GM11168 (cell line): ENCODE results near the gene PKD2L1.
"Not testable (repeated sequence)": the region's sequence is repeated elsewhere in the genome, so short reads cannot be mapped to it uniquely, and the experiment has no call there.

Experiments
- in situ Hi-C: fragments of 300-500 bp; cut with MboI; formaldehyde crosslinking; loops from one replicate; pipeline ENCODE4 v1.12.0; 2022; ENCODE audit warnings: low sequenced_read_pairs; ENCODE audit not compliant: unreplicated experiment

PKD2L1 gene

DNA sequence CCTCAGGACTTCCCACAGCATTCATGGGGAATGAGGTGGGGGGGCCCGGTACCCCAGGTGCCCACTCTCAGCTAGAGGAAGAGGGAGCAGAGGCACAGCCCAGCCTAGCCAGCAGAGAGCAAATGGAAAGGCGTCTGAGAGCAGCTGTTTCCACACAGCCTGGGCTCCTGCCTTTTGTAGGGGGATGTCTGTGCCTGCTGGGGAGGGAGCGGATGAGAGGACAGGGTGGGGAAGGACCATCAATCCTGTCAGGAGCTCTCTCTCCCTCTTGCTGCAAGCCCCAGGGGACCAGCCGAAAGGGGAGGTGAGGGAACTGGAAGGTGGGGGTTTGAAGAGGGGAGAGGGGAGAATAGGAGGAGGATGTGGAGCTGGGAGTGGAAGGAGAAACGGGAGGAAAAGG is at the start of gene PKD2L1:
PKD2L1 (minus strand) TSS at position 150 of the 400 bp plus-strand sequence; CDS start at position 25, 125 bp downstream.
- in situ Hi-C loops = loop anchor here (25.0 kb wide), 1 partner anchor 182 kb away; the partner anchor contains the start of gene SEC31B

DNA sequence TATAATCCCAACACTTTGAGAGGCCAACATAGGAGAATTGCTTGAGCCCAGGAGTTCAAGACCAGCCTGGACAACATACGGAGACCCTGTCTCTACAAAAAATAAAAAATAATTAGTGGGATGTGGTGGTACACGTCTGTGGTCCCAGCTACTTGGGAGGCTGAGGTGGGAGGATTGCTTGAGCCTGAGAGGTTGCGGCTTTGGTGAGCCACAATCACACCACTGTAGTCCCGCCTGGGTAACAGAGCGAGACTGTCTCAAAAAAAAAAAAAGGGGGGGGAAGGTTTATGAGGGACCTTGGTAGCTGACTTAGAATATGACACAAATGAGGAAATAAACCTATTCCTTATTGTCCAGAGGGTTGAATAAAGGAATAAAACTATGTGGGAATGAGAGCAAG is 47.8 kb upstream of the PKD2L1 start:
- in situ Hi-C loops = no loop called here

DNA sequence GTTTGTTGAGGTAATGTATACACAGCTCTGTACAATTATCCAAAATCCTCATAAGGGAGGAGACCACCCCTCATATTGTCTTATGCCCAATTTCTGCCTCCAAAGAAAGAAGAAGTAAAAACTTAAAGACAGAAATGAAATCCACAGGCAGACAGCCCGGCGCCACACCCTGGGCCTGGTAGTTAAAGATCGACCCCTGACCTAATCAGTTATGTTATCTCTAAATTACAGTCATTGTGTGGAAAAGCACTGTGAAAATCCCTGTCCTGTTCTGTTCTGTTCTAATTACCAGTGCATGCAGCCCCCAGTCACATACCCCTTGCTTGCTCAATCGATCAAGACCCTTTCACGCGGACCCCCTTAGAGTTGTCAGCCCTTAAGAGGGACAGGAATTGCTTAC is 46.6 kb upstream of the PKD2L1 start:
- in situ Hi-C loops = not testable (repeated sequence)

DNA sequence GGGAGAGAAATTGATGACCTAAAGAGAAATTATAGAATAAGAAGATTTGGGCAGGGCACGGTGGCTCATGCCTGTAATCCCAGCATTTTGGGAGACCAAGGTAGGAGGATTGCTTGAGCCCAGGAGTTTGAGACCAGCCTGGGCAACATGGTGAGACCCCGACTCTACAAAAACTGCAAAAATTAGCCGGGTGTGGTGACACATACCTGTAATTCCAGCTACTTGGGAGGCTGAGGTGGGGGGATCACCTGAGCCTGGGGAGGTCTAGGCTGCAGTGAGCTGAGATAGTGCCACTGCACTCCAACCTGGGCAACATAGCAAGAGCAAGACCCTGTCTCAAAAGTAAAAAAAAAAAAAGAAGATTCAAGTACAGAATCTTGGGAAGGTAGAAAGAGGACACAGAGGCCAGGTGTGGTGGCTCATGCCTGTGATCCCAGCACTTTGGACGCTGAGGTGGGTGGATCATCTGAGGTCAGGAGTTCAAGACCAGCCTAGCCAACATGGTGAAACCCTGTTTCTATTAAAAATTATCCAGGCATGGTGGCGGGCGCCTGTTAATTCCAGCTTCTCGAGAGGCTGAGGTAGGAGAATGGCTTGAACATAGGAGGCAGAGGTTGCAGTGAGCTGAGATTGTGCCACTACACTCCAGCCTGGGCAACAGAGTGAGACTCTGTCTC is 44.8 kb upstream of the PKD2L1 start:
- in situ Hi-C loops = not testable (repeated sequence)

DNA sequence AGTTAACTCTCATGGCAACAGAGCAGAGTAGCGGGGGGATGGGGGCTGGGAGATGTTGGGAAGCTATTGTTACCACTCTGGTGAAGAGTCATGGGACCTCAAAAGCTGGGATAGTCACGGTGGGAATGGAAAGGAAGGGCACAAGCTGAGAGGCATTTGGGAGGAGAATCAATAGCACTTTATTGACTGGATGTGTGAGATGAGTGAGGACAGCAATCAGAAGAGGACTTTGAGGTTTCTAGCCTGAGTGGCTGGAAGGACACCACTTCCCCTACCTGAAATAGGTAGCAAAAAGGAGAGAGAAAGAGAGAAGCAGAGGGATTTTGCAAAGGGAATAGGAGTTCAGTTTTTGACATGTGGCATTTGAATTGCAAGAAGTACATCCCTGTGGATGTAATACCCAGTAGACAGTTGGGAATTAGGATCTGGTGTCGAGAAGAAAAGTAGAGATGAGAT is 44.2 kb upstream of the PKD2L1 start:
- in situ Hi-C loops = no loop called here

DNA sequence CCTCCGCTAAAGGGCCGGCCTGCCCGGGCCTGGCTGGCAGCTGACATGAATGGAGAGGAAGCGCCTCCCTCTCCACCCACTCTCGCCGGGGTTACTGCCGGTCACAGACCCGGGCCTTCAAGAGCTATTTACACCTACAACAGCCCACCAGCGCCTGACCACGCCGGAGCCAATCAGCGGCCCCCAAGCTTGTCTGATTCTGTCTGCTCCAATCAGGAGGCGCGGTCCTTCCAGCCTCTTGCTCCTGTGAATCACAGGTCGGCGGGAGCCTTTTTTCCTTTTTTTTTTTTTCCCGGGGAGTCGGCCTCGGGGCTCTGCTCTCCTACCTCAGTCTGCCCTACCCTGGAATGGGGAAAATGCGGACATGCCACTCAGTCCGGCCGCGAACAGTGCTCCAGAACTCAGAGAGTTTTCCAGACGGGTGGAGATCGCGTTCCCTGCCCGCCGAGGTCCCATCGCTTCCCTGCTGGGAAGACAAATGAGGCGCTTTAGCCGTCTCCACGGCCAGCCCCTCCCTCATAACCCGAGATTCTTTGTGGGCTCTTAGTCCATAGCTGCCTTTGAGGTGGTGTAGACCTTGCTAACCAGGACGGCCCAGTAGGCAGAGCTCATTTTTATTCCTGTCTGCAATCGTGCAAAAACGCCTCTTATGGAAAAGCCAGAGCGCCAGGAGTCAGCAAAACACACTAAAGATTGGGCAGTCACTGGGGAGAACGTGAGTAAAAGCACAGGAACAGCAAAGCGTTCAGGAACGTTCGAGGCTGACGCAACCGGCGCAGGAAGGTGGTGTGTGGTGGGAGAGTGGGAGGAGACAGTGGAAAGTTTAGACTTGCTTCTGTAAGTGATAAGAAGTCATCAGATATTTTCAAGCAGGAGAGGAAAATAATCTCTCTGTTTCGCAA is 43.5 kb upstream of the PKD2L1 start:
- in situ Hi-C loops = no loop called here

DNA sequence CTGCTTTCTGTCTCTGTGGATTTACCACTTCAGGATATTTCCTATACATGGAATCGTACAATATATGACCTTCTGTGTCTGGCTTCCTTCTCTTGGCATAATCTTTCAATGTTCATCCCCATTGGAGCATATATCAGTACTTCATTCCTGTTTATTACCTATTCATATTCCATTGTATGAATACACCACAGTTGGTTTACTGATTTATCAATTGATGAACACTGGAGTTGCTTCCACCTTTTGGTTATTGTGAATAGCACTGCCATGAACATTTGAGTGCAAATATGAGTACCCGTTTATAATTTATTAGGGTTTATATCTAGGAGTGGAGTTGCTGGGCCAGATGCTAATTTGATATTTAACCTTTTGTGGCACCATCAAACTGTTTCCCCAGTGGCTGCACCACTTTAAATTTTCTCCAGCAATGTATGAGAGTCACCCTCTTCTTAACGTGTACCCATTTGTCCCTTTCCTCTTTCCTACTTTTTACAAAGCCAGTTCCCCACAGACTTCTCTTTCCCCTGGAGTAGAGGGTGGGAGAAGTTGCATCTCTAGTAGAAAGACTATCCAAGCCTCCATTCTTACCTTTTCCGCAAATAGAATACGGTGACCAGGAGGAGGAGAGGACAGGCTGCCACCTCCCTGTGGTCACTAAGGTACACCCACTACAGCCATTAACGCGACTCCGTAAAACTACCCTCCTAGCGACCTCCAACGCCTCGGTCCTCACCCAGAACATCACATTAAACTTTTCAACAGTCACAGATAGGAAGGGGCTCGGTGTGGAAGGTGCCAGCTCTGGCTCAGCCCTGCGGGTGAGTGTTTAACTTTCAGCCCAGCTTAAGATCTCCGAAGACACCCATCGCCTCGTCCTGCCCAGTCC is 42.6 kb upstream of the PKD2L1 start:
- in situ Hi-C loops = no loop called here

DNA sequence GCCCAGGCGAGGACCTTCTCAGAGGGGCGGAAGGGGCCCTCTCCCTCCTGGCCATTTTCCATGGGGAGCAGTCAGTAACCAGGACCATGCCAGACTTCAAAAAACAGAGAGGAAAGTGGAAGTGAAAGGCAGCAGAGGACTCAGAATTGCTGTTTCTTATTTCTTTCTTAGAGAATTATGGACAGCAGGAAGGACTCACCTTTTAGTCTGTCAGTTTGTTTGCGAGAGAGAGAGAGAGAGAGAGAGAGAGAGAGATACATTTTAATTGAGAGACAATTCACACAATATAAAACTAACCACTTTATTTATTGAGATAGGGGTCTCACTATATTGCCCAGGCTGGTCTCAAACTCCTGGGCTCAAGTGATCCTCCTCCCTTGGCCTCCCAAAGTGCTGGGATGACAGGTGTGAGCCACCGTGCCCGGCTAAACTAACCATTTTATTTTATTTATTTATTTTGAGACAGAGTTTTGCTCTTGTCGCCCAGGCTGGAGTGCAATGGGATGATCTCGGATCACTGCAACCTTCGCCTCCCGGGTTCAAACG is 41.5 kb upstream of the PKD2L1 start:
- in situ Hi-C loops = no loop called here

DNA sequence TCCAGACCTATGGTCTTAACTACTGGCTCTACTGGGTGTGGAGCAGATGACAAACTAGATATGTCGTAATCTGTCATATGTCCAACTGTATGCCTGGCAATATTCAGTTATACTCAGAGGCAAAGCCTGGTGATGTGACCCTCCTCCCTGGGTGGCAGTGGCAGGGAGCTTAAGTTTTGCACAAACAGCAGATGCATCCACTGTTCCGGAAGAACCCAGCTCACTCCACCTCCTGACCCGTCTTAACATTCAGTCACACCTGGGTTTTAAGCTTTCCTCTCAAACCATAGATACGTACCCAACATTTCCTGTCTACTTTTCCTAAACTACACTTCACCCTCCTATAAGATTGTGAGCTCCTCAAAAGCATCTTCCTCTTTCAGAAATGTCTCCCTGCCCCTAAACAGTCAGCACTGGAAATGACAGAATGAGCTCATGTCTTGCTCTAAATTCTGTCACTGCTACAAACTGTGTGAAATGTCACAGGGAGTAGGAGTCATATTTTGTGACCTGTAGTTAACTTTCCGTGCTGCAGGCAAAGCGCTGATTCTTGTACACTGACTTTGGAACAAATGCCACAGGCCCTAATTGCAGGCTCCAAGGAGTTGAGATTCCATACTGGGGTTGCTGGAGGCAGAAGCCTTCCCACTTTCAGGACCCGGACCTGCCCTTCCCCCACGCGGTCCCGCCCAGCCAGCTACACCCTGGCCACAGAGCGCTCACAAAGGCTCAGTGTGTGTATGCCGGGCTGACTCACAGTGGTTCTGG is 40.9 kb upstream of the PKD2L1 start:
- in situ Hi-C loops = no loop called here

DNA sequence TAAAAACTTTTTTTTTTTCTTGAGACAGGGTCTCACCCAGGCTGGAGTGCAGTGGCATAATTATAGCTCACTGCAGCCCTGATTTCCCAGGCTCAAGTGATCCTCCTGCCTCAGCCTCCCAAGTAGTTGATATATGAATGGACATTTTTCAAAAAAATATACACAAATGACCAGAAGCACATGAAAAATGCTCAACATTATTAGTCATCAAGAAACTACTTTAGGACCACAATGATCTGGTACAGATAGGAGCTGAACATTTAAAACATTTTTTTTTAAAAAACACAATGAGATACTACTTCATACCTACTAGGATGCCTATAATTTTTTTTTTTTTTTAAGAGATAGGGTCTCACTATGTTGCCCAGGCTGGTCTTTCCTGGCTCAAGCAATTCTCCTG is 38.7 kb upstream of the PKD2L1 start:
- in situ Hi-C loops = no loop called here

DNA sequence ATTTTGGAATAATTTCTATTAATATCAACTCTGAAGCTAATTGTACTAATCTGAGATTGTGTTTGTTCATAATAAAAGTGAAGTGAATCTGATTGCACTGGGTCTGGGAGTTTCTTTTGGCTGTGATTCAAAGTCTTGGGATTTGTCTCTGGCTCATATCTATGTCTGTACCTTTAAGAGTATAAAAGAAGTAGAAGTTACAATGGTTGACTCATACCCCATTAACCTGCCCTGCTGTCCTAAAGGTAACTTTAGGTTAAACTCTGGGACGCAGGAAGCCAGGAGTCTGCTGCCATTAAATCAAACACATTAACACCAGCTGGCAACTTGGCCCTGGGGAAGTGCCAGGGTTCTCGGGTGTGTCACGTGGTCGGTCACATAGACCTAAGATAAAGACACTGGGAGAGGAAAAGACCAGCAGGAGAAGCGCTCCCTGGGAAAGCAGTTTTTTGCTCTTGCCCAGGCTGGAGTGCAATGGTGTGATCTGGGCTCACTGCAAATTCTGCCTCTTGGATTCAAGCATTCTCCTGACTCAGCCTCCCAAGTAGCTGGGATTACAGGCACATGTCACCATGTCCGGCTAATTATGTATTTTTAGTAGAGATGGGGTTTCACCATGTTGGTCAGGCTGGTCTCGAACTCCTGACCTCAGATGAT is 34.8 kb upstream of the PKD2L1 start:
- in situ Hi-C loops = no loop called here

DNA sequence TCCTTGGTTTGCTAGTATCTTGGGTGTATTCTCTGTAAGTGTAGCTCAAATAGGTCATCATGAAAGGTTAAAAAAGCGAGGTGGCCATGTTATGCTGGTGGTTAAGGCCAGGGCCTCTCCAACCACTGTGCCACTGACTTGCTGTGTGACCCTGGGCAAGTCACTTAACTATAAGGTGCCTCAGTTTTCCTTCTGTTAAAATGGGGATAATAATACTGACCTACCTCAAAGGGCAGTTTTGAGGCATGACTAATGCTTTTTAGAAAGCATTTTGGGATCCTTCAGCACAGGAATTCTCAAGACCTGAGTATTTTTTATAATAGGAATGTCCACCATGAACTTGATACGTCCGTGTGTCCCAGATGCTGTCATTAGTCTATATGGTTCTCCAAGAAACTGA is 34.1 kb upstream of the PKD2L1 start:
- in situ Hi-C loops = no loop called here

DNA sequence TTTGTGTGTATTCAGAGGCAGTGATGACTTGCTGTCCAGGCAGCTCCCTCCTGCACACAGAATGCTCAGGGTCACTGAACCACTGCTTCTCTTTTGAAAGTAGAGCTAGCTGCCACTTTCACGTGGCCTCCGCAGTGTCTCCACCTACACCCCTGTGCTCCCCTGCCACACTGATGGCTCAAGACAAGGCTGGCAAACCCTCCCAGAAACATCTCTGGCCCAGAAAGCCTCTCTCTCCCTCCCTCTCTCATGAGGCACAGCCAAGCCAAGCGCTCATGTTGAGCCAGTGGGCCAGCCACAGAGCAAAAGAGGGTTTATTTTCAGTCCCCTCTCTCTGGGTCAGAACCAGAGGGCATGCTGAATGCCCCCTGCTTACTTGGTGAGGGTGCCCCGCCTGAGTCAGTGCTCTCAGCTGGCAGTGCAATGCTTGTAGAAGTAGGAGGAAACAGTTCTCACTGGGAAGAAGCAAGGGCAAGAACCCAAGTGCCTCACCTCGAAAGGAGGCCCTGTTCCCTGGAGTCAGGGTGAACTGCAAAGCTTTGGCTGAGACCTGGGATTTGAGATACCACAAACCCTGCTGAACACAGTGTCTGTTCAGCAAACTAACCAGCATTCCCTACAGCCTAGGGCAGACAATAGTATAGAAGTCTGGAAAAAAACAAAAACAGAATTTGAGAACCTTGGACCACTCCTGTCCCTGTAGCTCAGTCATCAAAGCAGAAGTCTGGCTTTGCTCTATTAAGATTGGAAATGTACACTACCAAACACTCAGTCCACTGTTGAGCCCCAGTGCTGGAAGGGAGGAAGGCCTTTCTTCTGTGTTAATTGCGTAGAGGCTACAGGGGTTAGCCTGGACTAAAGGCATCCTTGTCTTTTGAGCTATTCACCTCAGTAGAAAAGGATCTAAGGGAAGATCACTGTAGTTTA is 32.8 kb upstream of the PKD2L1 start:
- in situ Hi-C loops = no loop called here

DNA sequence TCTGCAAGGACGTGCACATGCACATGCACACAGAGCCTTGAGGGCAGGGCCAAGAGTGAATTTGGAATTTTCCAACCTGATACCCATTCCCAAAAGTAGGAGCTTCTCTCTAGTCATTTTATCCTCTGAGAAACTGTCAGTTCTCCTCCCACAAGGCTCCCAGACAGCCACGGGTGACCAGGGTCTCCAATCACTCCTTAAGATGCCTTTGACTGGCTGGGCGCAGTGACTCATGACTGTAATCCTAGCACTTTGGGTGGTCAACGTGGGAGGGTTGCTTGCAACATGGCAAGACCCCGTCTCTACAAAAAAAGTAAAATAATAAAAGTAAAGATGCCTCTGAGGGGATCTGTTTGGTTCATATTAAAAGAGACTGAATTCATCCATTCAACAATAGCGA is 30.2 kb upstream of the PKD2L1 start:
- in situ Hi-C loops = no loop called here

DNA sequence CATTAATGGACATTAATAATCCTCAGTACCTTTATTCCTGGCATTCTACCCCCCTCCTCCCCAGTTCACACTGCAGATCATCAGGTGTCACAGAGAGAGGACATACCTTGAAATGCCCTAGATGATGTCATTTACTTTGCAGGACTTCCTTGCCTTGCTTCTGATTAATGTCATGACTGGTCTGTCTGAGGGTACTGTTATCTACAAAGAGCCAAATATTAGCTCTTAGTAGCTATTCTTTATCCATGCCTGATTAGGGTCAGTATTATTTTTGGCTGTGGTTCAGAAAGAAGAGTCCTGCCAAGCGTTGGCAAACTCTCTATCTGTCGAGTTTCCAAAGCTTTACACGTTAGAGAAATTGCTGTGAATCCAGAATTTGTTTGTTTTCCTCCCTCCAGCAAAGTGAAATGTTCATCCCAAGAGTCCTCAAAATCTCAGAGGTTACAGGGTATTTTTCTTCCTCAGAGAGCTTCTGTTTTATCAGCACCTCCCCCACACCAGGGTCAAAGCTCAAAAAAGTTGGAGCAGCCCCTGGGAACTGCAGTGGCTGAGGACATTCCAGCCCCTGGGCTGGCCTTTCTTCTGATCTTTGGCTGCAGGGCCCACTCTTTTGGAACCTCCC is 29.6 kb upstream of the PKD2L1 start:
- in situ Hi-C loops = no loop called here

DNA sequence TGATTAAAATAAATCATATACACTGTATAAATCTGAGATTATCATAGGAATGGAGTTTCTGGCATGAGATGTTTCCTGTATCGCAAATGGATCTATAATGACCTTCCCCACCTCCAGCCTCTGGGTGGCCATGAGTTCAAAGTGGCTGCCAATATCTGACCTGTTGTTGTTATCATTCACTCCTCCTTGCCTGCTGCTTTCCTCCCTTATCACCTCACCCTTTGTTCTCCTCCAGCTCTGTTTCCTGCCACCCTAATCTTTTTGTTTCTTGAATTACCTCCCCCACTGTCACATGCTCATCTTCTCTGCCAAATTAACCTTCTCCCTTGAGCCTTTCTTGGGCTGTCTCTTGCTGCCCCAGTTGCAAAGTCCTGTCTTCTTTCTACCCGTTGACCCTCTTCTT is 29.0 kb upstream of the PKD2L1 start:
- in situ Hi-C loops = no loop called here

DNA sequence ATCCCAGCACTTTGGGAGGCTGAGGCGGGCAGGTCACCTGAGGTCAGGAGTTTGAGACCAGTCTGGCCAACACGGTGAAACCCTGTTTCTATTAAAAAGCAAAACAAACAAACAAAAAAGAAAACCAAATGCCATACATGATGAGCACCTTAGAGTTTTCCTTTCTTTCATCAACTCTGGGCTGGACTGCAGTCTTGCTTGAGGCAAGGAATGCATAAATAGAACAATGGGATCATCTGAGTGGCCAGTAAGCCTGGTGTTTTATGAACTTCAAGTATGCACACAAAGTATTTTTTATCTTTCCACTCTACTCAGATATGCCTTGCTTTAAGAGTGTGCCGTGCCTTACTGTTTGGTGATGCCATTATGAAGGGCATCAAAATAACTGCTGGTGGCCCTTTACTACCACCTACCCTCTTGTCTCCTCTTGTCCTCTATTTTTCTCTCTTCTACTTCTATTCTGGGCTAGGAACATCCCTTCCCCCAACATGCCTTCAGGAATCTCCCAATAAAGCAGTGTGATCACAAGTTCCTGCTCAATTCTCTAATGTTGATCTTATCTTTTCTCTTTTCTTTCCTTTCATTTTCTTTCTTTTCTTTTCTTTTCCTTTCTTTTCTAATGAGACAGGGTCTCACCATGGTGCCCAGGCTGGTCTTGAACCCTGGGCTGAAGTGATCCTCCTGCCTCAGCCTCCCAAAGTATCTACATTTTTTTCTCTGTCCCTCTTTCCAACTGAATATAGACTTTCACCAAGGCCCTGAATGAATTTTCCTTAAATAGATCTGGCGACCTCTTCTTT is 27.2 kb upstream of the PKD2L1 start:
- in situ Hi-C loops = no loop called here
